K562 (cell line): ENCODE results near the gene DUXB.

ENCODE experiments used
- CTCF ChIP-seq, 3 experiments: IDR thresholded peaks in 2 of 3; conservative IDR thresholded peaks in 1 of 3; 2 replicates each; pipeline ENCODE4 v1.5.1; 2011 to 2012; ENCODE audit warnings: low read length in 3 of 3, mild to moderate bottlenecking in 3 of 3, control low read depth in 2 of 3, improper control_type of control experiment in 1 of 3, inconsistent platforms in 1 of 3, low read depth in 1 of 3, mixed read lengths in 1 of 3, moderate library complexity in 1 of 3; ENCODE audit not compliant: insufficient read depth in 2 of 3
- ELF1 ChIP-seq: fragments of 200-800 bp; sonication (Bioruptor generic); IDR thresholded peaks from 2 replicates; pipeline ENCODE4 v1.6.1; 2016; ENCODE audit warnings: missing genetic modification characterization, missing compliant biosample characterization
- HIVEP1 ChIP-seq: fragments of 250-450 bp; sonication (Bioruptor Pico); IDR thresholded peaks from 2 replicates; pipeline ENCODE4 v1.4.0; 2020; ENCODE audit warnings: mild to moderate bottlenecking
- POLR2AphosphoS5 ChIP-seq: IDR thresholded peaks from 2 replicates; pipeline ENCODE4 v1.6.1; 2011; ENCODE audit warnings: mild to moderate bottlenecking, low read depth, low read length, moderate library complexity; ENCODE audit not compliant: control insufficient read depth, insufficient read depth
- REST ChIP-seq, 2 experiments: fragments of 450-650 bp; formaldehyde crosslinking in 1 of 2; IDR thresholded peaks; 2 replicates each; pipeline versions ENCODE4 v1.4.0 to v1.6.1; 2014 to 2020; ENCODE audit warnings: mild to moderate bottlenecking in 2 of 2, borderline replicate concordance in 1 of 2, low read depth in 1 of 2
- USF2 ChIP-seq: sonication (generic); formaldehyde crosslinking; IDR thresholded peaks from 2 replicates; pipeline ENCODE4 v1.5.0; 2020; ENCODE audit warnings: missing genetic modification reagents

GRCh38 chr16:75676909-75677308 lies 24.4 kb downstream of the DUXB start, which contains the start of gene CPHXL2:
- TF ChIP-seq USF2 (CRISPR knock-in tag) (no peak), REST (IDR thresholded peaks at IDR 0.05; ENCODE audit: borderline replicate concordance) (no peak), REST (CRISPR knock-in tag; IDR thresholded peaks at IDR 0.05; ENCODE audit: low read depth) (no peak), ELF1 (tag) (no peak), POLR2AphosphoS5 (no peak), CTCF (IDR thresholded peaks at IDR 0.05 in 2 of 3, conservative IDR thresholded peaks at IDR 0.05 in 1 of 3; ENCODE audit: insufficient read depth in 2 of 3, low read depth in 1 of 3, low read length in 3 of 3) (no peak), HIVEP1 (CRISPR knock-in tag) (no peak)
